Activated CD8-positive, alpha-beta T cell treated with anti-CD3 and anti-CD28 coated beads for 36 hours (primary cell): ENCODE data around the gene AGAP1. TPM values are rescaled to one million over a fixed set of nuclear protein-coding genes. Genes with fewer than 3 reads are reported as not detected.

ENCODE experiments used
- ATAC-seq: fragments of 200-7000 bp; cut with Tn5 transposase; one replicate; pipeline ENCODE4 v1.10.0; 2021; ENCODE audit warnings: mild to moderate bottlenecking, moderate library complexity
- CTCF ChIA-PET: fragments of 350-600 bp; sonication (Branson Sonifier 250); formaldehyde crosslinking; loops from one replicate; lab custom pipeline; 2021; ENCODE audit warnings: antibody characterized with exemption; lab: Charles Lee
- POLR2A ChIA-PET: fragments of 350-600 bp; sonication (Branson Sonifier 250); formaldehyde crosslinking; loops from one replicate; lab custom pipeline; 2021; ENCODE audit warnings: antibody characterized with exemption; lab: Charles Lee
- DNase-seq: peaks from one replicate; pipeline ENCODE4 v3.0.0-alpha.2; 2020
- H3K27ac Mint-ChIP-seq: one replicate; pipeline ENCODE4 v1.8.0; 2021; ENCODE audit warnings: mild to moderate bottlenecking, mixed read lengths
- H3K27me3 Mint-ChIP-seq: one replicate; pipeline ENCODE4 v1.8.0; 2021; ENCODE audit warnings: mixed read lengths
- H3K36me3 Mint-ChIP-seq: one replicate; pipeline ENCODE4 v1.8.0; 2021; ENCODE audit warnings: low read depth, mixed read lengths
- H3K4me1 Mint-ChIP-seq: one replicate; pipeline ENCODE4 v1.8.0; 2021; ENCODE audit warnings: low read depth, mixed read lengths
- H3K4me3 Mint-ChIP-seq: one replicate; pipeline ENCODE4 v1.8.0; 2021; ENCODE audit warnings: mild to moderate bottlenecking, moderate library complexity, mixed read lengths
- H3K9me3 Mint-ChIP-seq: one replicate; pipeline ENCODE4 v1.8.0; 2021; ENCODE audit warnings: mixed read lengths
- intact Hi-C: fragments of 100-400 bp; cut with micrococcal nuclease; formaldehyde crosslinking; loops from one replicate; pipeline ENCODE4 v1.10.0; 2022
- total RNA-seq, 2 experiments: library from RNA; stranded (reverse); gene quantifications; one replicate each; pipeline ENCODE4 v1.2.3, GENCODE V29; 2021
- TF ChIP-seq, protein P1 (sequence below): fragments of 200-600 bp; IDR thresholded peaks from one replicate; pipeline ENCODE4 v1.8.0; 2022; ENCODE audit warnings: antibody characterized with exemption, mild to moderate bottlenecking

AGAP1 gene
- total RNA-seq, 2 experiments from 2014 or later = 2.5 to 2.9 TPM

DNA sequence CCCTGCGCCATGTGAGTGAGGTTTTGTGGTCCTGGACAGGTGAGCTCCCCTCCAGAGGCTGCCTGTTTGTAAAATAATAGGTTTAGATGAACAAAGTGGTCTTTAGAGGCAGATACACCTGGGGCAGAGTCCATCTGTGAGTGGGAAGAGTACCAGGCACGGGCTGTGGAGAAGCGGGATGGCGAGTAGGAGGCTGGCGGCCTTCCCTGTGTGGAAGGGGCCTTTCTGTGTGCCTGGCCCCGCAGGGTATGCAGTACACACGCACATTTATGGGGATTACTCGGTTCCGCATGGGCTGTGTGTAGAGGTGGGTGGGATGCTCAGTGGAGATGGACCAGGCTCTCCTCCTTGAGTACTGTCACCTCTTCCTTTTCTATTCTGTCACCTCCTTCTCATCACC, 64.1 kb downstream of the AGAP1 start:
- POLR2A ChIA-PET = no interaction called here
- intact Hi-C loops = no loop called here
- H3K4me1 Mint-ChIP-seq = peaks cover 3% of the 10 kb centered on the region

GRCh38 chr2:235558572-235558971, 64.7 kb downstream of the AGAP1 start:
- H3K9me3 Mint-ChIP-seq = no peaks in the 10 kb centered on the region
- ATAC-seq (no peak), DNase-seq (no peak)
- no peaks in the 10 kb centered on the region for H3K36me3 Mint-ChIP-seq
- H3K27ac Mint-ChIP-seq = no peak overlapping the region
- no peak overlapping the region for H3K4me3 Mint-ChIP-seq
- ChIA-PET POLR2A (no interaction called here), CTCF (no interaction called here)
- H3K4me1 Mint-ChIP-seq = peaks cover 3% of the 10 kb centered on the region
- H3K27me3 Mint-ChIP-seq = peaks cover 8% of the 10 kb centered on the region
- TF ChIP-seq, protein P1, sequence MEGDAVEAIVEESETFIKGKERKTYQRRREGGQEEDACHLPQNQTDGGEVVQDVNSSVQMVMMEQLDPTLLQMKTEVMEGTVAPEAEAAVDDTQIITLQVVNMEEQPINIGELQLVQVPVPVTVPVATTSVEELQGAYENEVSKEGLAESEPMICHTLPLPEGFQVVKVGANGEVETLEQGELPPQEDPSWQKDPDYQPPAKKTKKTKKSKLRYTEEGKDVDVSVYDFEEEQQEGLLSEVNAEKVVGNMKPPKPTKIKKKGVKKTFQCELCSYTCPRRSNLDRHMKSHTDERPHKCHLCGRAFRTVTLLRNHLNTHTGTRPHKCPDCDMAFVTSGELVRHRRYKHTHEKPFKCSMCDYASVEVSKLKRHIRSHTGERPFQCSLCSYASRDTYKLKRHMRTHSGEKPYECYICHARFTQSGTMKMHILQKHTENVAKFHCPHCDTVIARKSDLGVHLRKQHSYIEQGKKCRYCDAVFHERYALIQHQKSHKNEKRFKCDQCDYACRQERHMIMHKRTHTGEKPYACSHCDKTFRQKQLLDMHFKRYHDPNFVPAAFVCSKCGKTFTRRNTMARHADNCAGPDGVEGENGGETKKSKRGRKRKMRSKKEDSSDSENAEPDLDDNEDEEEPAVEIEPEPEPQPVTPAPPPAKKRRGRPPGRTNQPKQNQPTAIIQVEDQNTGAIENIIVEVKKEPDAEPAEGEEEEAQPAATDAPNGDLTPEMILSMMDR = no peak
- intact Hi-C loops = no loop called here

More for the DNA sequence above, 64.1 kb downstream of the AGAP1 start:
- Mint-ChIP-seq H3K36me3 (no peaks in the 10 kb centered on the region), H3K27ac (no peak overlapping the region), H3K9me3 (no peaks in the 10 kb centered on the region), H3K4me3 (no peak overlapping the region), H3K27me3 (peaks cover 7% of the 10 kb centered on the region)
- CTCF ChIA-PET = no interaction called here
- ATAC-seq = no peak
- DNase-seq = no peak
- TF ChIP-seq, protein P1 = no peak

DNA sequence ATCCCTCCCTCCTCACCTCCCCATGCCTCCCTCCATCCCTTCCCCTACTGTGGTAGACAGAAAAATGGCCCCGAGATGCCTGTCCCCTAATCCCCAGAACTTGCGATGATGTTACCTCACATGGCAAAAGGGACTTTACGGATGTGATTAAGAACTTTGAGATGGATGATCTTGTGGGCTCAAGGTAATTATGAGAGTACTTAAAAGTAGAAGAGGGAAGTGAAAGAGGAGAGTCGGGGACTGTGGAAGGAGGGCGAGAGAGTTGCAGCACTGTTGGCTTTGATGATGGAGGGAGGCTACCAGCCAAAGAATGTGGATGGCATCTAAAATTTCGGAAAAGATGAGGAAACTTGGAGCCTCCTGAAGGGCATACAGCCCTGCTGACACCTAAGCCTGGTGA, 66.5 kb downstream of the AGAP1 start:
- H3K27ac Mint-ChIP-seq = no peak overlapping the region
- no peak overlapping the region for H3K4me3 Mint-ChIP-seq
- ChIA-PET POLR2A (no interaction called here), CTCF (no interaction called here)
- TF ChIP-seq, protein P1 = no peak
- no peak for ATAC-seq
- intact Hi-C loops = no loop called here
- peaks cover 3% of the 10 kb centered on the region for H3K4me1 Mint-ChIP-seq
- no peaks in the 10 kb centered on the region for H3K9me3 Mint-ChIP-seq
- no peaks in the 10 kb centered on the region for H3K36me3 Mint-ChIP-seq
- no peak for DNase-seq
- H3K27me3 Mint-ChIP-seq = peaks cover 9% of the 10 kb centered on the region

GRCh38 chr2:235561450-235561849, 67.6 kb downstream of the AGAP1 start:
- H3K4me3 Mint-ChIP-seq = no peak overlapping the region
- H3K4me1 Mint-ChIP-seq = peaks cover 3% of the 10 kb centered on the region
- CTCF ChIA-PET = interaction anchor here (0.9 kb wide), 1 partner anchor 36 kb away, joined by 3 read pairs; no protein-coding TSS in a partner anchor
- intact Hi-C loops = no loop called here
- no peaks in the 10 kb centered on the region for H3K9me3 Mint-ChIP-seq
- no peak for DNase-seq
- POLR2A ChIA-PET = no interaction called here
- ATAC-seq = no peak
- H3K27me3 Mint-ChIP-seq = peaks cover 13% of the 10 kb centered on the region
- no peaks in the 10 kb centered on the region for H3K36me3 Mint-ChIP-seq
- TF ChIP-seq, protein P1 = no peak
- no peak overlapping the region for H3K27ac Mint-ChIP-seq

- Mint-ChIP-seq H3K36me3 (no peaks in the 10 kb centered on the region), H3K9me3 (no peaks in the 10 kb centered on the region), H3K27ac (no peak overlapping the region), H3K27me3 (peaks cover 18% of the 10 kb centered on the region), H3K4me3 (no peak overlapping the region), H3K4me1 (peaks cover 3% of the 10 kb centered on the region)
- TF ChIP-seq, protein P1 = no peak
- no peak for DNase-seq
- intact Hi-C loops = no loop called here
- ChIA-PET POLR2A (no interaction called here), CTCF (interaction anchor here (0.9 kb wide), 1 partner anchor 35 kb away, joined by 3 read pairs; no protein-coding TSS in a partner anchor)
- ATAC-seq = no peak
Measured at GRCh38 chr2:235562065-235562747, 68.4 kb downstream of the AGAP1 start.
